ENCODE results near the gene PDE6B.

DNA sequence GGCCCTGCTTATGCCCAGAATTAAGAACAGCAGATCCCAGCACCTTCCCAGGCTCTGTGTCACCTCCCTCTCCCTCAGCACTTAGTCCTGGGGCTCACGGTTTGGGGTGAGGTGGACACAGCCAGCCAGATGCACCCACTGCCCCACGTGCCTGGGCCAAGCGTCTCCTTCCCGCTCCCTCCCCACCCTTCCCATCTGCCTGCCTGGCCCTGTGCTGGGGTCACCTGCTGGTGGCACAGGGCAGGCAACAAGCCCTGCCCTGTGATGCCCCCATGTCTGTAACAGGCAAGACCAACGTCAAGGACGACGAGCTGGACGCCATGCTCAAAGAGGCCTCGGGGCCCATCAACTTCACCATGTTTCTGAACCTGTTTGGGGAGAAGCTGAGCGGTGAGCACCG lies 54.3 kb downstream of the PDE6B start:
- no peak for TF ChIP-seq EZH2 (IDR thresholded peaks at IDR 0.05; ENCODE audit: borderline replicate concordance)
- TF ChIP-seq, protein P1, sequence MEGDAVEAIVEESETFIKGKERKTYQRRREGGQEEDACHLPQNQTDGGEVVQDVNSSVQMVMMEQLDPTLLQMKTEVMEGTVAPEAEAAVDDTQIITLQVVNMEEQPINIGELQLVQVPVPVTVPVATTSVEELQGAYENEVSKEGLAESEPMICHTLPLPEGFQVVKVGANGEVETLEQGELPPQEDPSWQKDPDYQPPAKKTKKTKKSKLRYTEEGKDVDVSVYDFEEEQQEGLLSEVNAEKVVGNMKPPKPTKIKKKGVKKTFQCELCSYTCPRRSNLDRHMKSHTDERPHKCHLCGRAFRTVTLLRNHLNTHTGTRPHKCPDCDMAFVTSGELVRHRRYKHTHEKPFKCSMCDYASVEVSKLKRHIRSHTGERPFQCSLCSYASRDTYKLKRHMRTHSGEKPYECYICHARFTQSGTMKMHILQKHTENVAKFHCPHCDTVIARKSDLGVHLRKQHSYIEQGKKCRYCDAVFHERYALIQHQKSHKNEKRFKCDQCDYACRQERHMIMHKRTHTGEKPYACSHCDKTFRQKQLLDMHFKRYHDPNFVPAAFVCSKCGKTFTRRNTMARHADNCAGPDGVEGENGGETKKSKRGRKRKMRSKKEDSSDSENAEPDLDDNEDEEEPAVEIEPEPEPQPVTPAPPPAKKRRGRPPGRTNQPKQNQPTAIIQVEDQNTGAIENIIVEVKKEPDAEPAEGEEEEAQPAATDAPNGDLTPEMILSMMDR (IDR thresholded peaks at IDR 0.05; ENCODE audit: poor library complexity), result no peak
